HG02870 (cell line): ENCODE measurements around the gene CDC37L1.

Source experiments
- ATAC-seq: cut with Tn5 transposase; IDR thresholded peaks from one replicate; pipeline ENCODE4 v1.9.1; 2021; ENCODE audit warnings: mild to moderate bottlenecking, moderate library complexity; ENCODE audit not compliant: unreplicated experiment

The CDC37L1 gene

GRCh38 chr9:4709380-4709779, 30.0 kb downstream of the CDC37L1 start:
- ATAC-seq = no peak

GRCh38 chr9:4713849-4714248, 34.5 kb downstream of the CDC37L1 start:
- ATAC-seq = no peak

DNA sequence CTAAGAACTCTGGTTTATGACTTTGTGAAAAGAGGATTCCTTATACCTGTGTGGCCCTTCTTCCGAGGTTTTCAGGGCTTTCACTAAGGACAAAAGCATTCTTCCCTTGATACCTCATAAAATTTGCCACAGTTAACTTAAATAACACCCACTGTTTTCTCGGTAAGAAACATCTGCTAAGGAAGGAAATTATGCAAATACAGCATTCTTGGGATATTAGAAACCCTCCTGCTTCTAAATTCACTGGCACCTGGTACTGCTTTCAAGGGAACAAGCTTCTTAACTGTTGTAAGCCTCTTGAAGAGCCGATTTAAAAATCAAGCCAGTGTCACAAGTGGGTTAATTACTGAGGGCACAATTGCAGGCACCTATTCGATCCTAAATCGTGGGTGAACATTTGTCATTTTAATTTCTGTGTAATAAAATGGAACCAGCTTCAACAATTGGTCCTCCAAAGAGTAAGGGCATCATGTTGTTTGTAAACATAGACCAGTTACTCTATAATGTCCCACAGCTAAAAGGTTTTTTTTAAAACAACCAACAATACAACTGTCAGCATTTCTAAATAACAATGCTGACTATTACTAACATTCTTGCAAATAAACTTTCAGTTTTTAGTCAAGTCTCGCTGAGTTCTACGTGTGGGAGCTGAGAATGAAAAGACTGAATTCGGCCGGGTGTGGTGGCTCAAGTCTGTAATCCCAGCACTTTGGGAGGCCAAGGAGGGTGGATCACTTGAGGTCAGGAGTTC, 35.1 kb downstream of the CDC37L1 start:
- ATAC-seq = no peak

GRCh38 chr9:4716163-4716562, 36.8 kb downstream of the CDC37L1 start:
- ATAC-seq = no peak

DNA sequence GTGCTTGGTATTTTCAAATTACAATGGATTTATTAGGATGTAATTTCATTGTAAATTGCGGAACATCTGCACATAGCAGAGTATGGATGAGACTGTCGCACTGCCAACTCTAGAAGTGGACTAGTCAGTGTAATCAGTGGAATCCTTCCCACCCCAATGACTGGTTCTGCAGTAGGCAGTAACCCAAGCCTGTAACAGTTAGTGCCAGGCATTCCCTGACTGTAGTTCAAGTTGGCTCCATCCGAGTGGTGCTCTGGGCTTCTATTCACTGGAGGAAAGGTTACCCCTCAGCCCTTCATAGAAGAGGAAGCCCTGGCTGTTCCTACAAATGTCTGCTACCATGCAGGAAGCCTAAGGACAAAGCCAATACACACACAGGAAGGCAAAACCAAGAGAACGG, 38.4 kb downstream of the CDC37L1 start:
- no peak for ATAC-seq

GRCh38 chr9:4718911-4719310, 39.5 kb downstream of the CDC37L1 start:
- ATAC-seq = no peak

GRCh38 chr9:4721736-4722135, 42.4 kb downstream of the CDC37L1 start:
- no peak for ATAC-seq

GRCh38 chr9:4725706-4726442, 46.5 kb downstream of the CDC37L1 start:
- no peak for ATAC-seq

DNA sequence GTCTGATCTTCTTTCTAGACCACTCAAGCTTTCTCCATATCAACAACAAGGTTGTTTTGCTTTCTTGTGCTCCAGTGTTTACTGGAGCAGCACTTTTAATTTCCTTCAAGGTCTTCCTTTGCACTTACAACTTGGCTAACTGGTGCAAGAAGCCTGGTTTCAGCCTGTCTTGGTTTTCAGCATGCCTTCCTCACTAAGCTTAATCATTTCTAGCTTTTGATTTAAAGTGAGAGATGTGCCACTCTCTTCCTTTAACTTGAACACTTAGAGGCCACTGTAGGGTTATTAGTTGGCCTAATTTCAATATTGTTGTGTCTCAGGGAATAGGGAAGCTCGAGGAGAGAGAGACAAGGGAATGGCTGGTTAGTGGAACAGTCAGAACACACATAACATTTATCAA, 48.2 kb downstream of the CDC37L1 start:
- no peak for ATAC-seq

DNA sequence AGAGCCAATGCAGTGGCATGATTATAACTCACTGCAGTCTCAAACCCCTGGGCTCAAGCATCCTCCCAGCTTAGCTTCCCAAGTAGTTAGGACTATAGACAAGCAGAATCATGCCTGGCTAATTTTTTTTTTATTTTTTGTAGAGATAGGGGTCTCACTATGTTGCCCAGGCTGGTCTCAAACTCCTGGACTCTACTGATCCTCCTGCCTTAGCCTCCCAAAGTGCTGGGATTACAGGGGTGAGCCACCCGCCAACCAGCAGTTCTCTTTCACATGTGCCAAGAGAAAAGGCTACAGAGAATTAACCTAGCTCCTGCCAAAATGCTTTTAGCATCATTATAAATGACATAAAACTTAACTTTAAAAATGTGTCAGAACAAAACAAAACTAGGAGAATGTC, 53.5 kb downstream of the CDC37L1 start:
- no peak for ATAC-seq

GRCh38 chr9:4734150-4734549, 54.8 kb downstream of the CDC37L1 start:
- no peak for ATAC-seq

DNA sequence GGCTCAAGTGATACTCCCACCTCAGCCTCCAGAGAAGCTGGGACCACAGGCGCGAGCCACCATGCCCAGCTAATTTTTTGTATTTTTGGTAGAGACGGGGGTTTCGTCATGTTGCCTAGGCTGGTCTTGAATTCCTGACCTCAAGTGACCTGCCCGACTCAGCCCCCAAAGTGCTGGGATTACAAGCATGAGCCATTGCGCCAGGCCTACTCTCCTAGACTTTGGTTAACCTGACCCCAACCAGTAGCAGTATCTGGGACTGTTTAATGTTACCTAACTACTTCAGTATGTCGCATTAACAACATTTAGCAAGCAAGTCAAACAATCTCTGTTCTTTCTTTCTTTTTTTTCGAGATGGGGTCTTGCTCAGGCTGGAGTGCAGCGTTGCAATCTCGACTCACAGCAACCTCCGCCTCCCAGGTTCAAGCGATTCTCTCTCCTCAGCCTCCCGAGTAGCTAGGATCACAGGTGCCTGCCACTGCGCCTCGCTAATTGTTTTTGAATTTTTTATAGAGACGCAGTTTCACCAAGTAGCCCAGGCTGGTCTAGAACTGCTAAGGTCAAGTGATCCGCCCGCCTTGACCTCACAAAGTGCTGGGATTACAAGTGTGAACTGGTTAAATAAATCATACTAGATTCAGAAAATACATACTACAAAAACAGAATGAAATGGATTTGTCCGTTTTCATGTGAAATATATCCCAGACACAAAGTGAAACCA, 59.7 kb downstream of the CDC37L1 start:
- no peak for ATAC-seq

DNA sequence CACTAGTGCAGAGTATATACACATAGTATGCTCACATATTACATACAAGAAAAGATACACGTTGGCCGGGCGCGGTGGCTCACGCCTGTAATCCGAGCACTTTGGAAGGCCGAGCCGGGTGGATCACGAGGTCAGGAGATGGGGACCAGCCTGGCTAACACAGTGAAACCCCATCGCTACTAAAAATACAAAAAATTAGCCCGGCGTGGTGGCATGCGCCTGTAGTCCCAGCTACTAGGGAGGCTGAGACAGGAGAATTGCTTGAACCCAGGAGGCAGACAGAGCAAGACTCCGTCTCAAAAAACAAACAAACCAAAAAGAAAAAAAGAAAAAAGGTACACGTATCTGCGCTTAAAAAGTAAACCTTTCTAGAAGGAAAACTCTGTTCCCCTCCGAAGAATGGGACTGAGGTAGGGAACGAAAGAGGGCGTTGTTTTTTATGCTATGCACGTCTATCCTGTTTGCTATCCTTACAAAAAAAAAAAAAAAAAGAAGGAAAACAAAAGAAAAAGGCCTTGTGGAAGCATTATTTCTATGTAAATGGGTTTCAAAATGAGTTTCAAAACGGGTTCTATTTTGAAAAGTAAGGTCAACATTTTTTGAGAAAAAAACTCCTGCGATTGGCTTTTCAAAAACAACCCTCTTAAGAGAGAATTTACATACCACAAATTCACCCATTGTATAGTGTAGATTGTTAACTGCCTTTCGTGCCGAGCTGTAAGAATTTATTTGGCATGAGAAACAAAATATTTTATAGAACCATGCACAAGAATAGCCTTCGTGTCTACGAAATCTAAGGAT, 60.4 kb downstream of the CDC37L1 start:
- no peak for ATAC-seq

GRCh38 chr9:4740388-4740637, 60.9 kb downstream of the CDC37L1 start:
- ATAC-seq = no peak

DNA sequence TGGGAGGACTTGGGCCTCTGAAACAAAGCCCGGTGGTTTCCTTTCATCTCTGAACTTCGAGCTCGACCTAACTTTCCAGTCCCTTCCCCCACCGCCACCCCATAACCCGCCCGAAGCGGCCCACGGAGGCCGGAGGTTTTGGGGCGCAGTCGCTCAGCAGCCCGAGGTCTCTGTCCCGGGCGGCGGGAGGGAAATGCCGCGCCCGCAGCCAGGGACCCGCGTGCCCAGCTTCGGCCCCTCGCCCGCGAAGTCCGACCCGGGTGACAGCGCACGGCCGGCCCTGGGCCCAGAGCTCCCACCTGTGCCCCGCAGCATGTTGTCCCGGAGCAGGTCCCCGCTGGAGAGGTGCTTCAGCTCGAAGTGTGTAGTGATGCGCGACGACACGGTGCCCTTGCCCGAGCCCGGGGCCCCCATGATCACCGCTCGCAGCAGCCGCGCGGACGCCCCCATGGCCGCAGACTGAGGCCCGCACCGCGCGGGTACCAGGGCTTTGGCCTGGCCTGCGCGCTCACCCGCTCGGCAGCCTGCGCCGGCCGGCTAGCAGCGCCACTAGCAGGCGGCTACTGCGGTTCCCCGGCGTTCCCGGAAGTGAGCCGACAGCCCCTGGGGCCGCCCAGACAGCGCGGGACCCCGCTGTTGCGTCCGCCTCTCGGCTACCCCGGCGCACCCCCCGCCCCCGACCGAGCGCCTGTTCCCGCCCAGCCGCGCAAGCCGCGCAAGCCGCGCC, 61.4 kb downstream of the CDC37L1 start, which contains the start of gene AK3:
TSS of gene AK3 (minus strand) at position 565 of the 727 bp plus-strand sequence. CDS start at position 450, 115 bp downstream.
- peak; percentile 85 for ATAC-seq

DNA sequence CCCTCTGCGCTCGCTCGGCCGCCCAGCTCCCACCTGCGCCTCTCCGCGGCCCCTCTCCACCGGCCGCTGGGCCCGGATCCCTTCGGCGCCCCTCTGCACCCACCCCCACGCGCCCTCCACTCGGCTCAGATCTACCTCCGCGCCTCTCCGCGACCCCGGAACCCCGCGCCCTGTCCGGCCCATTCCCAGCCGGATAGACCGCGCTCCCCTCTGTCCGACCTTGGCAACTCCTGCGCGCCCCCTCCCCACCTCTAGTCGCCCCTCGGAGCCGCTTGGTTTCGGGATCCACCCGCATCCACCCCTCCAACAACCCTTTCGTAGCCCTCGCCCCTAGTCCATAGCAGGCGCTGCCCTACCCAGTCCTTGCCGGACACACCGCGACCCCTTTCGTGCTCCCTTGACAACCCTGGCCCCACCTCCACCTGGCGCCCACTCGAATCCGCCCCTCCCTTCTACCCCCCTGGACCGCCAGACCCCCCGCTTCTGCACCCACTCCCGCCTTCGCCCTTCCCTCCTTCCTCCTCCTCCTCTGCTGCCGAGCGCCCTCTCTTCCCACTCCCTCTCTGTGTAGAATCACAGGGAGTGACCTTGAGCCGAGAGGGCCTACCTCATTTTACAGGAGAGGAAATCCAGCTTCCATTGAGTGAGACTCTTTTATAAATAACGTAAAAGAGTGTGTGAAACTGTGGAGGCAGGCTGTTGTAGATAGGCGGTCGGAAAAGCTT, 62.2 kb downstream of the CDC37L1 start:
- ATAC-seq = peak; percentile 3

DNA sequence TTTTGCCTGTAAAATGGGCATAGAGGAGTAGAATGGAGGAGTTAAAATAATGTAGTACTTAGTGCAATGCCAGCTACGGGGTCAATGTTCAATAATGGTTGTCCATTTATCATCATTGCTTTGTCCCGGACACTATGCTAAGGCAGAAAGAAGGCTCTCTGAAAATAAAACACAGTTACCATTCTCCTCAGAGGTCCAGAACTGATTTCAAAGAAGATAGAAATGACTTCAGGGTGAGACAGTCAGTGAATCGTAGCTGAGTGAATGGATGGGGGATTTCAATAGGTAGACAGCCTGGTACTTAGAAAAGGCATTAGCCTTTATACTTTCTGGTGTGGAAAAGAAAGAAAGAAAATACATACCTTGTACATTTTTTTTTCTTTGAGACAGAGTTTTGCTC, 62.9 kb downstream of the CDC37L1 start:
- no peak for ATAC-seq

DNA sequence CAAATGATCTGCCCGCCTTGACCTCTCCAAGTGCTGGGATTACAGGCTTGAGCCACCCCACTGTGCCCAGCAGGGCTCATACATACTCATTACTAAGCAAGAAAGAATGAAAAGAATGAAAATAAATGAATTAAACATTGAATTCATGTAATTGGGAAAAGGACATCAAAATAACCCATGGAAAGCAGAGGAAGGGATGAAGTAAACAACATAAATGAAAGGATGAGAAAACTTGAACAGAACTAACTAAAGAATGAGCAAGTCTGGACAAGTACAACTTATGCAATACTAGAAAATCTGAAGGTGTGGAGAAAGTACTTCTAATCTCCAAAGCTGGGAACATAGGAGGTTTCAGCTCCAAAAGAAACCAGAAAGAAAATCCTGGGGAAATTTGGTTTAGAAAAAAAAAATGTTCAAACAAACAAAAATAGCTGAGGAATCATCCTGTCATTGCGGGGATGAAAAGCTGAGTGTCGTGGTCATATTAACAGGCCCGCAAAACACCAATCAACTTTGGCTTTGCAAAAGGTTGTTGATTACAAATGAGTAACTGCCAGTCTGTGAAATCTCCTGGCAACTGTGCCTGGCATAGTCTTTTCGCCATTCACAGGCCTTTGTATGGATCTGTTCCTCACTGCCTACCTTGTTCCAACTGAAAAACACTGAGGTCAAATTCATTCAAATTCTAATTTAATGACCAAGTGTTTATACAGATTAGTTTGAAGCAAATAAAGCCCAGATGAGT, 63.9 kb downstream of the CDC37L1 start:
- no peak for ATAC-seq
